ENCODE measurements around the gene PANK2.
"Not testable (repeated sequence)": the region's sequence is repeated elsewhere in the genome, so short reads cannot be mapped to it uniquely, and the experiment has no call there.

Gene PANK2

GRCh38 chr20:3898181-3898580, 9.0 kb downstream of the PANK2 start:
- H4K8ac ChIP-seq (ENCODE audit: low read depth, low read length); H3K4me3 ChIP-seq (ENCODE audit: low read length in 2 of 2); DNase-seq (ENCODE audit: low spot score); H3K18ac ChIP-seq (ENCODE audit: low read length); H2AFZ ChIP-seq (ENCODE audit: low read length); H2BK12ac ChIP-seq (ENCODE audit: low read length); H3K14ac ChIP-seq (ENCODE audit: low read length); H2BK120ac ChIP-seq (ENCODE audit: low read depth, low read length); H3K9ac ChIP-seq (ENCODE audit: low read depth, low read length, poor library complexity); H4K91ac ChIP-seq (ENCODE audit: low read depth, low read length, poor library complexity); H3K4me1 ChIP-seq (ENCODE audit: control insufficient read depth in 2 of 2, insufficient read depth in 1 of 2, low read depth in 1 of 2, low read length in 2 of 2); H3K79me1 ChIP-seq (ENCODE audit: low read depth, low read length); H3K4ac ChIP-seq (ENCODE audit: low read length); H3K27ac ChIP-seq (replicated peaks; ENCODE audit: low read length); H2AK5ac ChIP-seq (ENCODE audit: low read depth, low read length); H3K4me2 ChIP-seq (ENCODE audit: insufficient read depth, low read length, poor library complexity, severe bottlenecking); H2BK15ac ChIP-seq (ENCODE audit: low read length); H2BK5ac ChIP-seq (ENCODE audit: low read length); H3K9me3 ChIP-seq (replicated peaks in 1 of 2; ENCODE audit: control insufficient read depth in 2 of 2, insufficient read depth in 1 of 2, low read depth in 1 of 2, low read length in 2 of 2); H3K27me3 ChIP-seq (ENCODE audit: control insufficient read depth in 3 of 3, insufficient read depth in 3 of 3, low read depth in 1 of 3, low read length in 3 of 3); H3K23ac ChIP-seq (ENCODE audit: low read depth, low read length, poor library complexity): not testable (repeated sequence)
- no CpG with 5 or more reads among the region's 9 CpGs for WGBS, 2 donors (ENCODE audit: extremely low coverage in 2 of 2, insufficient read length in 2 of 2, insufficient replicate concordance in 1 of 2)
- peaks cover 5 to 66% of the 10 kb centered on the region in 2 donors for H3K36me3 ChIP-seq (replicated peaks in 1 of 2; ENCODE audit: control insufficient read depth in 2 of 2, insufficient read depth in 2 of 2, low read length in 2 of 2)

GRCh38 chr20:3898639-3899038, 9.5 kb downstream of the PANK2 start:
- no peak overlapping the region for H2BK15ac ChIP-seq (ENCODE audit: low read length)
- H3K14ac ChIP-seq (ENCODE audit: low read length): no peak overlapping the region
- no peak overlapping the region for H2BK5ac ChIP-seq (ENCODE audit: low read length)
- H2BK12ac ChIP-seq (ENCODE audit: low read length): no peak overlapping the region
- H4K8ac ChIP-seq (ENCODE audit: low read depth, low read length): no peak overlapping the region
- peaks cover 0 to 5% of the 10 kb centered on the region in 2 donors for H3K9me3 ChIP-seq (replicated peaks in 1 of 2; ENCODE audit: control insufficient read depth in 2 of 2, insufficient read depth in 1 of 2, low read depth in 1 of 2, low read length in 2 of 2)
- H3K18ac ChIP-seq (ENCODE audit: low read length): no peak overlapping the region
- H3K4me2 ChIP-seq (ENCODE audit: insufficient read depth, low read length, poor library complexity, severe bottlenecking): no peak overlapping the region
- WGBS, 2 donors (ENCODE audit: extremely low coverage in 2 of 2, insufficient read length in 2 of 2, insufficient replicate concordance in 1 of 2): no CpG with 5 or more reads among the region's 4 CpGs
- no peak overlapping the region for H2AK5ac ChIP-seq (ENCODE audit: low read depth, low read length)
- no peak for DNase-seq (ENCODE audit: low spot score)
- no peaks in the 10 kb centered on the region for H3K27me3 ChIP-seq (ENCODE audit: control insufficient read depth in 3 of 3, insufficient read depth in 3 of 3, low read depth in 1 of 3, low read length in 3 of 3)
- no peak overlapping the region for H3K27ac ChIP-seq (replicated peaks; ENCODE audit: low read length)
- no peak overlapping the region for H3K4me3 ChIP-seq (ENCODE audit: low read length in 2 of 2)
- H2AFZ ChIP-seq (ENCODE audit: low read length): no peak overlapping the region
- no peak overlapping the region for H3K4ac ChIP-seq (ENCODE audit: low read length)
- no peak overlapping the region for H2BK120ac ChIP-seq (ENCODE audit: low read depth, low read length)
- peaks cover 1% of the 10 kb centered on the region for H3K79me1 ChIP-seq (ENCODE audit: low read depth, low read length)
- H3K9ac ChIP-seq (ENCODE audit: low read depth, low read length, poor library complexity): no peak overlapping the region
- no peaks in the 10 kb centered on the region for H3K4me1 ChIP-seq (ENCODE audit: control insufficient read depth in 2 of 2, insufficient read depth in 1 of 2, low read depth in 1 of 2, low read length in 2 of 2)
- no peak overlapping the region for H3K23ac ChIP-seq (ENCODE audit: low read depth, low read length, poor library complexity)
- no peak overlapping the region for H4K91ac ChIP-seq (ENCODE audit: low read depth, low read length, poor library complexity)
- H3K36me3 ChIP-seq (replicated peaks in 1 of 2; ENCODE audit: control insufficient read depth in 2 of 2, insufficient read depth in 2 of 2, low read length in 2 of 2): peaks cover 5 to 61% of the 10 kb centered on the region in 2 donors

- peaks cover 0 to 5% of the 10 kb centered on the region in 2 donors for H3K9me3 ChIP-seq (replicated peaks in 1 of 2; ENCODE audit: control insufficient read depth in 2 of 2, insufficient read depth in 1 of 2, low read depth in 1 of 2, low read length in 2 of 2)
- H2BK12ac ChIP-seq (ENCODE audit: low read length): no peak overlapping the region
- H3K9ac ChIP-seq (ENCODE audit: low read depth, low read length, poor library complexity): no peak overlapping the region
- H3K4me1 ChIP-seq (ENCODE audit: control insufficient read depth in 2 of 2, insufficient read depth in 1 of 2, low read depth in 1 of 2, low read length in 2 of 2): peaks cover 0 to 2% of the 10 kb centered on the region in 2 donors
- H2BK120ac ChIP-seq (ENCODE audit: low read depth, low read length): no peak overlapping the region
- no peak overlapping the region for H2BK15ac ChIP-seq (ENCODE audit: low read length)
- H3K23ac ChIP-seq (ENCODE audit: low read depth, low read length, poor library complexity): no peak overlapping the region
- H4K8ac ChIP-seq (ENCODE audit: low read depth, low read length): no peak overlapping the region
- no peak overlapping the region for H3K4ac ChIP-seq (ENCODE audit: low read length)
- no peak overlapping the region for H3K18ac ChIP-seq (ENCODE audit: low read length)
- no peak overlapping the region for H2AK5ac ChIP-seq (ENCODE audit: low read depth, low read length)
- no CpG with 5 or more reads among the region's 3 CpGs for WGBS, 2 donors (ENCODE audit: extremely low coverage in 2 of 2, insufficient read length in 2 of 2, insufficient replicate concordance in 1 of 2)
- H3K14ac ChIP-seq (ENCODE audit: low read length): no peak overlapping the region
- peaks cover 5 to 59% of the 10 kb centered on the region in 2 donors for H3K36me3 ChIP-seq (replicated peaks in 1 of 2; ENCODE audit: control insufficient read depth in 2 of 2, insufficient read depth in 2 of 2, low read length in 2 of 2)
- H3K27ac ChIP-seq (replicated peaks; ENCODE audit: low read length): no peak overlapping the region
- no peaks in the 10 kb centered on the region for H3K27me3 ChIP-seq (ENCODE audit: control insufficient read depth in 3 of 3, insufficient read depth in 3 of 3, low read depth in 1 of 3, low read length in 3 of 3)
- DNase-seq (ENCODE audit: low spot score): no peak
- no peaks in the 10 kb centered on the region for H3K79me1 ChIP-seq (ENCODE audit: low read depth, low read length)
- no peak overlapping the region for H4K91ac ChIP-seq (ENCODE audit: low read depth, low read length, poor library complexity)
- H2BK5ac ChIP-seq (ENCODE audit: low read length): no peak overlapping the region
- no peak overlapping the region for H3K4me3 ChIP-seq (ENCODE audit: low read length in 2 of 2)
- H3K4me2 ChIP-seq (ENCODE audit: insufficient read depth, low read length, poor library complexity, severe bottlenecking): no peak overlapping the region
- no peak overlapping the region for H2AFZ ChIP-seq (ENCODE audit: low read length)
Observed at GRCh38 chr20:3900187-3900604, 11.0 kb downstream of the PANK2 start.

- no peak overlapping the region for H3K23ac ChIP-seq (ENCODE audit: low read depth, low read length, poor library complexity)
- H3K79me1 ChIP-seq (ENCODE audit: low read depth, low read length): peaks cover 4% of the 10 kb centered on the region
- peaks cover 0 to 2% of the 10 kb centered on the region in 2 donors for H3K4me1 ChIP-seq (ENCODE audit: control insufficient read depth in 2 of 2, insufficient read depth in 1 of 2, low read depth in 1 of 2, low read length in 2 of 2)
- peaks cover 0 to 5% of the 10 kb centered on the region in 2 donors for H3K9me3 ChIP-seq (replicated peaks in 1 of 2; ENCODE audit: control insufficient read depth in 2 of 2, insufficient read depth in 1 of 2, low read depth in 1 of 2, low read length in 2 of 2)
- H3K4ac ChIP-seq (ENCODE audit: low read length): no peak overlapping the region
- DNase-seq (ENCODE audit: low spot score): no peak
- no peak overlapping the region for H4K91ac ChIP-seq (ENCODE audit: low read depth, low read length, poor library complexity)
- H3K36me3 ChIP-seq (replicated peaks in 1 of 2; ENCODE audit: control insufficient read depth in 2 of 2, insufficient read depth in 2 of 2, low read length in 2 of 2): peaks cover 5 to 52% of the 10 kb centered on the region in 2 donors
- H2BK15ac ChIP-seq (ENCODE audit: low read length): no peak overlapping the region
- H2AK5ac ChIP-seq (ENCODE audit: low read depth, low read length): no peak overlapping the region
- H3K9ac ChIP-seq (ENCODE audit: low read depth, low read length, poor library complexity): no peak overlapping the region
- no peak overlapping the region for H3K4me2 ChIP-seq (ENCODE audit: insufficient read depth, low read length, poor library complexity, severe bottlenecking)
- H2BK5ac ChIP-seq (ENCODE audit: low read length): no peak overlapping the region
- no peak overlapping the region for H3K27ac ChIP-seq (replicated peaks; ENCODE audit: low read length)
- no peak overlapping the region for H3K4me3 ChIP-seq (ENCODE audit: low read length in 2 of 2)
- H3K27me3 ChIP-seq (ENCODE audit: control insufficient read depth in 3 of 3, insufficient read depth in 3 of 3, low read depth in 1 of 3, low read length in 3 of 3): no peaks in the 10 kb centered on the region
- H4K8ac ChIP-seq (ENCODE audit: low read depth, low read length): no peak overlapping the region
- H3K14ac ChIP-seq (ENCODE audit: low read length): no peak overlapping the region
- no CpG with 5 or more reads among the region's 3 CpGs for WGBS, 2 donors (ENCODE audit: extremely low coverage in 2 of 2, insufficient read length in 2 of 2, insufficient replicate concordance in 1 of 2)
- no peak overlapping the region for H2BK120ac ChIP-seq (ENCODE audit: low read depth, low read length)
- H2BK12ac ChIP-seq (ENCODE audit: low read length): no peak overlapping the region
- H2AFZ ChIP-seq (ENCODE audit: low read length): no peak overlapping the region
- H3K18ac ChIP-seq (ENCODE audit: low read length): no peak overlapping the region
Observed at GRCh38 chr20:3901028-3901705, 12.0 kb downstream of the PANK2 start.
